Occipital lobe (tissue), 2 donors: ENCODE data around the gene NUP107. TPM values are rescaled to one million over a fixed set of nuclear protein-coding genes. Genes with fewer than 3 reads are reported as not detected.

ENCODE experiments used
- DNase-seq: peaks from one replicate; lab custom pipeline; 2025; lab: John Stamatoyannopoulos, UW
- total RNA-seq: library from RNA; depleted of rRNA; stranded (reverse); fragments of >200 nt; gene quantifications from one replicate; pipeline ENCODE4 v1.2.3, GENCODE V29; 2014

The NUP107 gene
- total RNA-seq, 1 donor from 2014 or later = 72.1 TPM

GRCh38 chr12:68772714-68773113 lies 85.9 kb downstream of the NUP107 start:
- DNase-seq = no peak

GRCh38 chr12:68773582-68773981 lies 86.8 kb downstream of the NUP107 start:
- DNase-seq = no peak

- DNase-seq = no peak
Observed at GRCh38 chr12:68775121-68775630, 88.4 kb downstream of the NUP107 start.

- no peak for DNase-seq
Observed at GRCh38 chr12:68776976-68777610, 90.3 kb downstream of the NUP107 start.

GRCh38 chr12:68779280-68779679 lies 92.5 kb downstream of the NUP107 start:
- DNase-seq = no peak

- DNase-seq = no peak
Observed at GRCh38 chr12:68780731-68781130, 94.0 kb downstream of the NUP107 start.

GRCh38 chr12:68781728-68782127 lies 95.0 kb downstream of the NUP107 start:
- DNase-seq = no peak

GRCh38 chr12:68784015-68784414 lies 97.2 kb downstream of the NUP107 start:
- no peak for DNase-seq

GRCh38 chr12:68785358-68785757 lies 98.6 kb downstream of the NUP107 start:
- no peak for DNase-seq

- DNase-seq = no peak
Observed at GRCh38 chr12:68785823-68786222, 99.0 kb downstream of the NUP107 start.

- DNase-seq = no peak
Observed at GRCh38 chr12:68786929-68787328, 100.2 kb downstream of the NUP107 start.

- no peak for DNase-seq
Observed at GRCh38 chr12:68788554-68789143, 101.9 kb downstream of the NUP107 start.

- no peak for DNase-seq
Observed at GRCh38 chr12:68789144-68789878, 102.5 kb downstream of the NUP107 start.

- DNase-seq = no peak
Observed at GRCh38 chr12:68790081-68790951, 103.5 kb downstream of the NUP107 start.

GRCh38 chr12:68790952-68791234 lies 104.1 kb downstream of the NUP107 start:
- no peak for DNase-seq

- no peak for DNase-seq
Observed at GRCh38 chr12:68791897-68792481, 105.2 kb downstream of the NUP107 start.

- DNase-seq = no peak
Observed at GRCh38 chr12:68792952-68793351, 106.2 kb downstream of the NUP107 start.

- no peak for DNase-seq
Observed at GRCh38 chr12:68793436-68793835, 106.7 kb downstream of the NUP107 start.

GRCh38 chr12:68793975-68794652 lies 107.3 kb downstream of the NUP107 start:
- no peak for DNase-seq

- DNase-seq = no peak
Observed at GRCh38 chr12:68794653-68795251, 108.0 kb downstream of the NUP107 start.
